Liver (tissue), 9 donors: Measurements from ENCODE around the gene HGF. TPM values are rescaled to one million over a fixed set of nuclear protein-coding genes. Genes with fewer than 3 reads are reported as not detected.

Experiments
- DNase-seq: peaks from one replicate; pipeline ENCODE4 v3.0.0-alpha.2; 2017; ENCODE audit warnings: low spot score
- H3K27ac ChIP-seq, 2 donors: one replicate each; pipeline ENCODE4 v1.7.0; 2013; ENCODE audit warnings: inconsistent platforms in 2 of 2, low read length in 2 of 2, control low read depth in 1 of 2, low read depth in 1 of 2, mild to moderate bottlenecking in 1 of 2
- H3K27me3 ChIP-seq, 4 donors: one replicate each; pipeline versions ENCODE4 v1.6.1 to v1.7.0; 2013; ENCODE audit warnings: low read length in 3 of 4, inconsistent platforms in 1 of 4, mild to moderate bottlenecking in 1 of 4, moderate library complexity in 1 of 4; ENCODE audit not compliant: control insufficient read depth in 4 of 4, insufficient read depth in 4 of 4
- H3K36me3 ChIP-seq, 4 donors: one replicate each; pipeline versions ENCODE4 v1.6.1 to v1.7.0; 2013; ENCODE audit warnings: low read length in 3 of 4, mild to moderate bottlenecking in 3 of 4, low read depth in 1 of 4, moderate library complexity in 1 of 4; ENCODE audit not compliant: control insufficient read depth in 4 of 4, insufficient read depth in 3 of 4
- H3K4me1 ChIP-seq, 4 donors: one replicate each; pipeline versions ENCODE4 v1.6.1 to v1.7.0; 2013; ENCODE audit warnings: low read length in 3 of 4, mild to moderate bottlenecking in 3 of 4, moderate library complexity in 1 of 4; ENCODE audit not compliant: control insufficient read depth in 4 of 4, insufficient read depth in 4 of 4
- H3K4me3 ChIP-seq, 3 donors: one replicate each; pipeline versions ENCODE4 v1.6.1 to v1.7.0; 2013; ENCODE audit warnings: low read length in 3 of 3, control low read depth in 1 of 3, low read depth in 1 of 3, mild to moderate bottlenecking in 1 of 3
- H3K9ac ChIP-seq, 2 donors: one replicate each; pipeline ENCODE4 v1.7.0; 2013; ENCODE audit warnings: low read length in 2 of 2, mild to moderate bottlenecking in 2 of 2, moderate library complexity in 2 of 2, control low read depth in 1 of 2, low read depth in 1 of 2
- H3K9me3 ChIP-seq, 4 donors: one replicate each; pipeline versions ENCODE4 v1.6.1 to v1.7.0; 2013; ENCODE audit warnings: low read length in 3 of 4; ENCODE audit not compliant: control insufficient read depth in 4 of 4
- FOXA1 ChIP-seq: IDR thresholded peaks from 2 replicates; pipeline ENCODE4 v1.6.1; 2016; ENCODE audit warnings: antibody characterized with exemption
- FOXA2 ChIP-seq: IDR thresholded peaks from 2 replicates; pipeline ENCODE4 v1.6.1; 2016; ENCODE audit warnings: antibody characterized with exemption
- GABPA ChIP-seq, 2 donors: IDR thresholded peaks in 1 of 2; conservative IDR thresholded peaks in 1 of 2; 2 replicates each; pipeline ENCODE4 v1.6.1; 2016; ENCODE audit warnings: antibody characterized with exemption in 2 of 2, mild to moderate bottlenecking in 1 of 2, moderate library complexity in 1 of 2
- HNF4A ChIP-seq, 2 donors: conservative IDR thresholded peaks; 2 replicates each; pipeline ENCODE4 v1.6.1; 2016; ENCODE audit warnings: antibody characterized with exemption in 2 of 2, mild to moderate bottlenecking in 2 of 2
- HNF4G ChIP-seq: IDR thresholded peaks from 2 replicates; pipeline ENCODE4 v1.6.1; 2016; ENCODE audit warnings: antibody characterized with exemption
- NR2F2 ChIP-seq: IDR thresholded peaks from 2 replicates; pipeline ENCODE4 v1.6.1; 2016; ENCODE audit warnings: antibody characterized with exemption
- RAD21 ChIP-seq, 2 donors: IDR thresholded peaks; 2 replicates each; pipeline ENCODE4 v1.6.1; 2016; ENCODE audit warnings: antibody characterized with exemption in 2 of 2, mild to moderate bottlenecking in 2 of 2
- RXRA ChIP-seq, 2 donors: IDR thresholded peaks; 2 replicates each; pipeline ENCODE4 v1.6.1; 2017 to 2018; ENCODE audit warnings: antibody characterized with exemption in 2 of 2, mild to moderate bottlenecking in 1 of 2
- YY1 ChIP-seq: IDR thresholded peaks from 2 replicates; pipeline ENCODE4 v1.6.1; 2016; ENCODE audit warnings: antibody characterized with exemption, mild to moderate bottlenecking
- WGBS: extraction: QIAGEN DNeasy Blood & Tissue Kit; methylation state at CpG from one replicate; pipeline ENCODE4 v1.1.7; 2013; 5-methylcytosine and 5-hydroxymethylcytosine counted together
- polyA plus RNA-seq, 2 donors: library from polyadenylated mRNA; stranded (reverse) in 1 of 2; unstranded in 1 of 2; fragments of 200-250 nt in 1 of 2; fragments of >200 nt in 1 of 2; fragmentation: Nextera tagmentation in 1 of 2; extraction: Ambion mirVana in 1 of 2; gene quantifications; one replicate each; pipeline versions ENCODE4 v1.2.1 to v1.2.3, GENCODE V29; 2013 to 2015
- total RNA-seq, 2 donors: library from RNA; depleted of rRNA; stranded (reverse); fragments of >200 nt; gene quantifications; one replicate each; pipeline ENCODE4 v1.2.3, GENCODE V29; 2014
- TF ChIP-seq, protein P1 (sequence below): IDR thresholded peaks from 2 replicates; pipeline ENCODE4 v1.6.1; 2016; ENCODE audit warnings: antibody characterized with exemption, mild to moderate bottlenecking
- TF ChIP-seq, protein P2 (sequence below): IDR thresholded peaks from 2 replicates; pipeline ENCODE4 v1.6.1; 2016; ENCODE audit warnings: antibody characterized with exemption
- TF ChIP-seq, protein P3 (sequence below): IDR thresholded peaks from 2 replicates; pipeline ENCODE4 v1.6.1; 2016; ENCODE audit warnings: antibody characterized with exemption
- TF ChIP-seq, protein P4 (sequence below): IDR thresholded peaks from 2 replicates; pipeline ENCODE4 v1.6.1; 2016; ENCODE audit warnings: antibody characterized with exemption
- donor health status: healthy.
- donor health status: healthy.
- donor health status: healthy.
- donor health status: healthy.
- donor health status: healthy.

The HGF gene
- total and polyA plus RNA-seq, 4 donors: 12.0 to 29.8 (median 15.3) TPM

DNA sequence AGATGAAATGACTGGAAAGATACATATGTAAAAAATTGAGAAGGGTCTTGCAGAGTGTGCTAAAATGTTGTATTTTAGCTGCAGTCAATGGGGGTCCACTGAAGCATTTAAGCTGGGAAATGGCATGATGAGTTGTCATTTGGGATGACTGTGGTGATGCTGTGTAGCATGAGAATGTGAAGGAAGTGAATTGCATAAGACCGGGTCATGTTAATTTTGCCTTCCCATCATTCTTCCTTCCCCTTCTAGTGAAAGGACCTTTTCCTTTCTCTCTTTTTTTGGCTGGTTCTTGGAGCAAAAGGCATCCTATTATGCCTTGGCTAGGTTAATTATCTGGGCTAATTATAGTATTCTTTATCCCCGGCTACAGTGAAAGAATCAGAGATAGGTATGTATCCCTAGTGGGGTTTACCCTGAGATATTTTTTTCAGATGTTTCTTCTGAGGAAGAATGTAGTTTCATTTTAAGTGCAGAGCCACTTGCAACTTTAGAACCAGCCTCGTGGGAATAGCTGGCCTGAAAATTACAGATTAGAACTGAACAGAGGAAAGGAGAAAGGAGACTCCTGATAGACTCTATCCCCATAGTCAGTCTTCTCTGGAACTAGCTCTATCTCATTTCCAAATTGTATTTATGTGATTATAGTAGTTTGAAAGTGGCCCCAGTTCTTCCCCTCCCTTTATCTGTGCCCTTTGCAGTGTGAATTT lies 93.6 kb downstream of the HGF start (continued):
- TF ChIP-seq, protein P1, sequence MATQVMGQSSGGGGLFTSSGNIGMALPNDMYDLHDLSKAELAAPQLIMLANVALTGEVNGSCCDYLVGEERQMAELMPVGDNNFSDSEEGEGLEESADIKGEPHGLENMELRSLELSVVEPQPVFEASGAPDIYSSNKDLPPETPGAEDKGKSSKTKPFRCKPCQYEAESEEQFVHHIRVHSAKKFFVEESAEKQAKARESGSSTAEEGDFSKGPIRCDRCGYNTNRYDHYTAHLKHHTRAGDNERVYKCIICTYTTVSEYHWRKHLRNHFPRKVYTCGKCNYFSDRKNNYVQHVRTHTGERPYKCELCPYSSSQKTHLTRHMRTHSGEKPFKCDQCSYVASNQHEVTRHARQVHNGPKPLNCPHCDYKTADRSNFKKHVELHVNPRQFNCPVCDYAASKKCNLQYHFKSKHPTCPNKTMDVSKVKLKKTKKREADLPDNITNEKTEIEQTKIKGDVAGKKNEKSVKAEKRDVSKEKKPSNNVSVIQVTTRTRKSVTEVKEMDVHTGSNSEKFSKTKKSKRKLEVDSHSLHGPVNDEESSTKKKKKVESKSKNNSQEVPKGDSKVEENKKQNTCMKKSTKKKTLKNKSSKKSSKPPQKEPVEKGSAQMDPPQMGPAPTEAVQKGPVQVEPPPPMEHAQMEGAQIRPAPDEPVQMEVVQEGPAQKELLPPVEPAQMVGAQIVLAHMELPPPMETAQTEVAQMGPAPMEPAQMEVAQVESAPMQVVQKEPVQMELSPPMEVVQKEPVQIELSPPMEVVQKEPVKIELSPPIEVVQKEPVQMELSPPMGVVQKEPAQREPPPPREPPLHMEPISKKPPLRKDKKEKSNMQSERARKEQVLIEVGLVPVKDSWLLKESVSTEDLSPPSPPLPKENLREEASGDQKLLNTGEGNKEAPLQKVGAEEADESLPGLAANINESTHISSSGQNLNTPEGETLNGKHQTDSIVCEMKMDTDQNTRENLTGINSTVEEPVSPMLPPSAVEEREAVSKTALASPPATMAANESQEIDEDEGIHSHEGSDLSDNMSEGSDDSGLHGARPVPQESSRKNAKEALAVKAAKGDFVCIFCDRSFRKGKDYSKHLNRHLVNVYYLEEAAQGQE: no peak
- TF ChIP-seq FOXA1: no peak

DNA sequence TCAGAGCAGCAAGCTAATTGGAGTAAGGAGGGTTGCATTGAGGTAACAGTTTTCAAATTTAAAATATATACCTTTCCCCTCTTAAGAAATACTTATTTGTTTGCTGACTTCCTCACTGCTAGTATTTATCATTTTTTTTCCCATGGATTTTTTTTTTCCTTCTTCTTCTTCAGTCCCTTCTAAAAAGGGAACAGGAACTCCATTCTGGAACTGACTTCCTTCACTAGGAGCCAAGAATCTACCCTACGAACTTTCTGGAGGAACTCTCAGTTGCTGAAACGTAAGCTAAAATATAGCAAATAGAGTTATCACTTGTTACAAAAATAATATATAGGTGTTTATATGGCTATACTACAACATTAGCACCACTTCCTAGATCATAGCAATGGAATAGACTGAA lies 95.4 kb downstream of the HGF start:
- Histone ChIP-seq H3K4me1 (no peaks in the 10 kb centered on the region), H3K9ac (no peak overlapping the region), H3K36me3 (no peaks in the 10 kb centered on the region), H3K27me3 (no peaks in the 10 kb centered on the region), H3K27ac (no peak overlapping the region), H3K4me3 (no peak overlapping the region), H3K9me3 (no peaks in the 10 kb centered on the region)
- no peak for TF ChIP-seq RXRA (IDR thresholded peaks at IDR 0.05)
- no peak for TF ChIP-seq HNF4G
- TF ChIP-seq, protein P1: no peak
- no peak for TF ChIP-seq FOXA2
- TF ChIP-seq, protein P2, sequence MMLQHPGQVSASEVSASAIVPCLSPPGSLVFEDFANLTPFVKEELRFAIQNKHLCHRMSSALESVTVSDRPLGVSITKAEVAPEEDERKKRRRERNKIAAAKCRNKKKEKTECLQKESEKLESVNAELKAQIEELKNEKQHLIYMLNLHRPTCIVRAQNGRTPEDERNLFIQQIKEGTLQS: no peak
- DNase-seq: no peak
- 55% methylated on average over 2 of the region's 2 CpGs for WGBS

DNA sequence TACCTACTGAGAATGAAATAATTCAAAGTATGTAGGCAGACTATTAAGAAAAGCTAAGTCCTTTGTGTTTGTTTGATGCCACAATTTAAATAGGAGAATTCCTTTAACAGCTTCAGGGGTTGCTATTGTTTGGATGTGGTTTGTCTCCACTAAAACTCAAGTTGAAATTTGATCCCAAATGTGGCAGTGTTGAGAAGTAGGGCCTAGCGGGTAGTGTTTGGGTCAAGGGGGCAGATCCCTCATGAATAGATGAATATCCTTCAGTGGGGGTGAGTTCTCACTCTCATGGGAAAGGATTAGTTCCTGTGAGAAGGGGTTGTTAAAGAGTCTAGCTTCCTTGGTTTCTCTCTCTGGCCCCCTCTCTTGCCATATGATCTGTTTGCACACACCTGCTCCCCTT lies 97.0 kb downstream of the HGF start:
- Histone ChIP-seq H3K4me3 (no peak overlapping the region), H3K9ac (no peak overlapping the region), H3K9me3 (peaks cover 0 to 2% (median 0%) of the 10 kb centered on the region in 4 donors), H3K27me3 (peaks cover 0 to 1% (median 0%) of the 10 kb centered on the region in 4 donors), H3K36me3 (no peaks in the 10 kb centered on the region), H3K4me1 (no peaks in the 10 kb centered on the region), H3K27ac (no peak overlapping the region)
- WGBS: 88% methylated on average over 1 of the region's 1 CpG
- DNase-seq: no peak
- TF ChIP-seq GABPA (IDR thresholded peaks at IDR 0.05 in 1 of 2, conservative IDR thresholded peaks at IDR 0.05 in 1 of 2) (no peak), HNF4G (no peak), NR2F2 (no peak), RXRA (IDR thresholded peaks at IDR 0.05) (no peak), FOXA2 (no peak), HNF4A (conservative IDR thresholded peaks at IDR 0.05) (no peak), RAD21 (IDR thresholded peaks at IDR 0.05) (no peak), YY1 (no peak), FOXA1 (no peak)
- TF ChIP-seq, protein P2: no peak
- TF ChIP-seq, protein P3, sequence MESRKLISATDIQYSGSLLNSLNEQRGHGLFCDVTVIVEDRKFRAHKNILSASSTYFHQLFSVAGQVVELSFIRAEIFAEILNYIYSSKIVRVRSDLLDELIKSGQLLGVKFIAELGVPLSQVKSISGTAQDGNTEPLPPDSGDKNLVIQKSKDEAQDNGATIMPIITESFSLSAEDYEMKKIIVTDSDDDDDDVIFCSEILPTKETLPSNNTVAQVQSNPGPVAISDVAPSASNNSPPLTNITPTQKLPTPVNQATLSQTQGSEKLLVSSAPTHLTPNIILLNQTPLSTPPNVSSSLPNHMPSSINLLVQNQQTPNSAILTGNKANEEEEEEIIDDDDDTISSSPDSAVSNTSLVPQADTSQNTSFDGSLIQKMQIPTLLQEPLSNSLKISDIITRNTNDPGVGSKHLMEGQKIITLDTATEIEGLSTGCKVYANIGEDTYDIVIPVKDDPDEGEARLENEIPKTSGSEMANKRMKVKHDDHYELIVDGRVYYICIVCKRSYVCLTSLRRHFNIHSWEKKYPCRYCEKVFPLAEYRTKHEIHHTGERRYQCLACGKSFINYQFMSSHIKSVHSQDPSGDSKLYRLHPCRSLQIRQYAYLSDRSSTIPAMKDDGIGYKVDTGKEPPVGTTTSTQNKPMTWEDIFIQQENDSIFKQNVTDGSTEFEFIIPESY: no peak
- TF ChIP-seq, protein P4, sequence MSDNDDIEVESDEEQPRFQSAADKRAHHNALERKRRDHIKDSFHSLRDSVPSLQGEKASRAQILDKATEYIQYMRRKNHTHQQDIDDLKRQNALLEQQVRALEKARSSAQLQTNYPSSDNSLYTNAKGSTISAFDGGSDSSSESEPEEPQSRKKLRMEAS: no peak
- TF ChIP-seq, protein P1: no peak
